H9 (cell line): ENCODE data around the gene TNIK. TPM values are rescaled to one million over a fixed set of nuclear protein-coding genes. Genes with fewer than 3 reads are reported as not detected.

Source experiments
- DNase-seq: peaks from one replicate; pipeline ENCODE4 v3.0.0-alpha.2; 2017
- H2AFZ ChIP-seq: one replicate; pipeline ENCODE4 v1.6.1; 2013; ENCODE audit warnings: mild to moderate bottlenecking, low read length, control low read depth, moderate library complexity
- H2AK5ac ChIP-seq: 2 replicates; pipeline ENCODE4 v1.6.1; 2013; ENCODE audit warnings: low read length, control low read depth, mixed read lengths; ENCODE audit not compliant: insufficient read length
- H2BK120ac ChIP-seq: one replicate; pipeline ENCODE4 v1.6.1; 2013; ENCODE audit warnings: low read depth, mild to moderate bottlenecking, low read length, control low read depth, inconsistent platforms; ENCODE audit not compliant: poor library complexity, severe bottlenecking
- H2BK12ac ChIP-seq: 2 replicates; pipeline ENCODE4 v1.6.1; 2013; ENCODE audit warnings: low read length, control low read depth, mixed read lengths, low read depth; ENCODE audit not compliant: insufficient read length
- H2BK15ac ChIP-seq: 2 replicates; pipeline ENCODE4 v1.6.1; 2013; ENCODE audit warnings: low read depth, low read length, control low read depth
- H2BK20ac ChIP-seq: one replicate; pipeline ENCODE4 v1.6.1; 2013; ENCODE audit warnings: low read depth, mild to moderate bottlenecking, low read length, control low read depth, inconsistent platforms; ENCODE audit not compliant: poor library complexity, severe bottlenecking
- H2BK5ac ChIP-seq: 2 replicates; pipeline ENCODE4 v1.6.1; 2013; ENCODE audit warnings: low read length, control low read depth, mixed read lengths; ENCODE audit not compliant: insufficient read length
- H3K14ac ChIP-seq: 2 replicates; pipeline ENCODE4 v1.6.1; 2013; ENCODE audit warnings: low read length, control low read depth; ENCODE audit not compliant: insufficient read depth
- H3K18ac ChIP-seq: 2 replicates; pipeline ENCODE4 v1.6.1; 2013; ENCODE audit warnings: low read depth, mild to moderate bottlenecking, mixed read lengths, low read length, control low read depth; ENCODE audit not compliant: insufficient read length
- H3K23ac ChIP-seq: 2 replicates; pipeline ENCODE4 v1.6.1; 2013; ENCODE audit warnings: low read length, control low read depth, mixed read lengths, low read depth; ENCODE audit not compliant: insufficient read length
- H3K23me2 ChIP-seq: 2 replicates; pipeline ENCODE4 v1.6.1; 2013; ENCODE audit warnings: low read depth, mild to moderate bottlenecking, mixed read lengths, low read length, control low read depth; ENCODE audit not compliant: insufficient read length, poor library complexity, severe bottlenecking
- H3K27ac ChIP-seq: 2 replicates; pipeline ENCODE4 v1.5.1; 2013; ENCODE audit warnings: low read length, control low read depth, mixed read lengths, low read depth; ENCODE audit not compliant: insufficient read length
- H3K27me3 ChIP-seq: 2 replicates; pipeline ENCODE4 v1.6.1; 2013; ENCODE audit warnings: low read length, control low read depth, inconsistent platforms; ENCODE audit not compliant: insufficient read depth
- H3K4ac ChIP-seq: 2 replicates; pipeline ENCODE4 v1.6.1; 2013; ENCODE audit warnings: low read depth, mild to moderate bottlenecking, control low read depth, inconsistent platforms, low read length, moderate library complexity
- H3K4me1 ChIP-seq: 2 replicates; pipeline ENCODE4 v1.6.1; 2013; ENCODE audit warnings: low read length, control low read depth, inconsistent platforms; ENCODE audit not compliant: insufficient read depth
- H3K4me2 ChIP-seq: 2 replicates; pipeline ENCODE4 v1.6.1; 2013; ENCODE audit warnings: low read length, control low read depth, mixed read lengths; ENCODE audit not compliant: insufficient read length, insufficient read depth
- H3K56ac ChIP-seq: 2 replicates; pipeline ENCODE4 v1.6.1; 2013; ENCODE audit warnings: low read depth, mild to moderate bottlenecking, mixed read lengths, low read length, control low read depth; ENCODE audit not compliant: insufficient read length
- H3K79me1 ChIP-seq: 2 replicates; pipeline ENCODE4 v1.6.1; 2013; ENCODE audit warnings: low read depth, mild to moderate bottlenecking, moderate library complexity, low read length, control low read depth, inconsistent platforms; ENCODE audit not compliant: insufficient read depth, poor library complexity, severe bottlenecking
- H3K79me2 ChIP-seq: 2 replicates; pipeline ENCODE4 v1.6.1; 2013; ENCODE audit warnings: low read length, control low read depth, inconsistent platforms; ENCODE audit not compliant: insufficient read depth
- H3K9ac ChIP-seq: 2 replicates; pipeline ENCODE4 v1.6.1; 2013; ENCODE audit warnings: low read length, control low read depth, mixed read lengths; ENCODE audit not compliant: insufficient read length; ENCODE audit errors: extremely low read depth
- H3K9me3 ChIP-seq: one replicate; pipeline ENCODE4 v1.6.1; 2013; ENCODE audit warnings: low read depth, low read length, inconsistent platforms; ENCODE audit not compliant: control insufficient read depth
- H3T11ph ChIP-seq: one replicate; pipeline ENCODE4 v1.6.1; 2013; ENCODE audit warnings: mild to moderate bottlenecking, low read length, control low read depth, inconsistent platforms
- H4K20me1 ChIP-seq: one replicate; pipeline ENCODE4 v1.6.1; 2013; ENCODE audit not compliant: control insufficient read depth, insufficient read length, insufficient read depth
- H4K5ac ChIP-seq: 2 replicates; pipeline ENCODE4 v1.6.1; 2013; ENCODE audit warnings: low read depth, mild to moderate bottlenecking, mixed read lengths, low read length, control low read depth; ENCODE audit not compliant: insufficient read length
- H4K8ac ChIP-seq: replicated peaks from 2 replicates; pipeline ENCODE4 v1.6.1; 2013; ENCODE audit warnings: low read length, control low read depth, mixed read lengths, low read depth; ENCODE audit not compliant: insufficient read length
- H4K91ac ChIP-seq: 2 replicates; pipeline ENCODE4 v1.6.1; 2013; ENCODE audit warnings: low read depth, mild to moderate bottlenecking, moderate library complexity, mixed read lengths, low read length, control low read depth; ENCODE audit not compliant: insufficient read length
- H3K27ac Mint-ChIP-seq, 3 experiments: 2 replicates in 2 of 3; 3 replicates in 1 of 3; pipeline ENCODE4 v1.8.0; 2020 to 2021; ENCODE audit warnings: mixed read lengths in 3 of 3, mild to moderate bottlenecking in 1 of 3, moderate library complexity in 1 of 3
- H3K27me3 Mint-ChIP-seq: 2 replicates; pipeline ENCODE4 v1.8.0; 2021; ENCODE audit warnings: low read depth, mild to moderate bottlenecking, moderate library complexity, mixed read lengths
- H3K36me3 Mint-ChIP-seq, 3 experiments: 2 replicates in 2 of 3; 3 replicates in 1 of 3; pipeline ENCODE4 v1.8.0; 2020 to 2021; ENCODE audit warnings: low read depth in 3 of 3, mixed read lengths in 3 of 3; ENCODE audit not compliant: insufficient read depth in 1 of 3
- H3K4me1 Mint-ChIP-seq, 2 experiments: 2 replicates each; pipeline ENCODE4 v1.8.0; 2020; ENCODE audit warnings: mixed read lengths in 2 of 2
- H3K4me3 Mint-ChIP-seq, 2 experiments: 2 replicates in 1 of 2; 3 replicates in 1 of 2; pipeline ENCODE4 v1.8.0; 2020 to 2021; ENCODE audit warnings: mild to moderate bottlenecking in 2 of 2, mixed read lengths in 2 of 2, moderate library complexity in 1 of 2
- H3K9me3 Mint-ChIP-seq, 2 experiments: 2 replicates in 1 of 2; 3 replicates in 1 of 2; pipeline ENCODE4 v1.8.0; 2020; ENCODE audit warnings: mild to moderate bottlenecking in 2 of 2, mixed read lengths in 2 of 2, moderate library complexity in 1 of 2
- CTCF ChIP-seq: fragments of 200-600 bp; sonication (generic); conservative IDR thresholded peaks from 3 replicates; pipeline ENCODE4 v1.8.0; 2021; ENCODE audit warnings: antibody characterized with exemption, mild to moderate bottlenecking
- WGBS: extraction: QIAGEN DNeasy Blood & Tissue Kit; methylation state at CpG from one replicate; pipeline ENCODE4 v1.1.7; 2013; ENCODE audit warnings: missing lambda C conversion rate, low lambda C conversion rate, mixed read lengths; ENCODE audit not compliant: insufficient read length; ENCODE audit errors: extremely low coverage; 5-methylcytosine and 5-hydroxymethylcytosine counted together
- total RNA-seq: library from RNA; stranded (reverse); gene quantifications from 2 replicates; pipeline ENCODE4 v1.2.1, GENCODE V29; 2021

TNIK gene
- total RNA-seq, 1 experiment from 2014 or later: 15.9 TPM

- no peaks in the 10 kb centered on the region for H3K23me2 ChIP-seq
- no peak overlapping the region for H3T11ph ChIP-seq
- Mint-ChIP-seq H3K27ac (no peak overlapping the region), H3K36me3 (peaks cover 4 to 7% (median 5%) of the 10 kb centered on the region in 3 experiments; a peak in 5 of 7 replicates), H3K9me3 (peaks cover 2 to 3% of the 10 kb centered on the region in 2 experiments; a peak in 2 of 5 replicates), H3K4me1 (no peaks in the 10 kb centered on the region), H3K4me3 (no peak overlapping the region), H3K27me3 (no peaks in the 10 kb centered on the region)
- no peak overlapping the region for H2BK12ac ChIP-seq
- no peak overlapping the region for H3K14ac ChIP-seq
- TF ChIP-seq CTCF: no peak
- H3K23ac ChIP-seq: no peak overlapping the region
- no peaks in the 10 kb centered on the region; the same call in 1 of the 2 replicates for H3K79me2 ChIP-seq
- H4K20me1 ChIP-seq: no peaks in the 10 kb centered on the region
- H3K27ac ChIP-seq: no peak overlapping the region
- no peak overlapping the region for H3K4ac ChIP-seq
- H4K91ac ChIP-seq: no peak overlapping the region
- no peak overlapping the region for H2BK15ac ChIP-seq
- no peaks in the 10 kb centered on the region for H3K9me3 ChIP-seq
- H4K5ac ChIP-seq: no peak overlapping the region
- no peak overlapping the region for H2AFZ ChIP-seq
- H3K9ac ChIP-seq: no peak overlapping the region
- no peaks in the 10 kb centered on the region for H3K4me1 ChIP-seq
- no peaks in the 10 kb centered on the region for H3K27me3 ChIP-seq
- no peak overlapping the region for H4K8ac ChIP-seq
- no peak overlapping the region for H3K56ac ChIP-seq
- no peak overlapping the region for H2BK120ac ChIP-seq
- DNase-seq: no peak
- no peak overlapping the region for H3K4me2 ChIP-seq
- H2BK20ac ChIP-seq: no peak overlapping the region
- H2AK5ac ChIP-seq: no peak overlapping the region
- H2BK5ac ChIP-seq: no peak overlapping the region
- no peak overlapping the region for H3K18ac ChIP-seq
- no CpG with 5 or more reads among the region's 2 CpGs for WGBS
- no peaks in the 10 kb centered on the region for H3K79me1 ChIP-seq
These were observed 238.6 kb downstream of the TNIK start for GRCh38 chr3:171221597-171221996.
